HCT116 (cell line): ENCODE measurements around the gene TELO2.

Experiments
- ATF3 ChIP-seq: IDR thresholded peaks from 2 replicates; pipeline ENCODE4 v1.6.1; 2012
- CTCF ChIP-seq, 3 experiments: fragments of 200-600 bp in 1 of 3; sonication (generic) in 1 of 3; IDR thresholded peaks in 2 of 3; conservative IDR thresholded peaks in 1 of 3; 2 replicates each; pipeline ENCODE4 v1.5.1; 2012 to 2017; ENCODE audit warnings: low read depth in 2 of 3, low read length in 2 of 3, antibody characterized with exemption in 1 of 3, borderline replicate concordance in 1 of 3, control low read depth in 1 of 3, mild to moderate bottlenecking in 1 of 3, mixed read lengths in 1 of 3, mixed run types in 1 of 3, moderate library complexity in 1 of 3; ENCODE audit not compliant: insufficient read depth in 1 of 3
- EZH2 ChIP-seq: fragments of 200-600 bp; sonication (generic); IDR thresholded peaks from 2 replicates; pipeline ENCODE4 v1.6.1; 2017; ENCODE audit warnings: antibody characterized with exemption, mixed run types
- EZH2phosphoT487 ChIP-seq: fragments of 200-600 bp; IDR thresholded peaks from 2 replicates; pipeline ENCODE4 v1.6.1; 2018; ENCODE audit warnings: antibody characterized with exemption, borderline replicate concordance
- POLR2A ChIP-seq: IDR thresholded peaks from 2 replicates; pipeline ENCODE4 v1.7.0; 2011; ENCODE audit warnings: borderline replicate concordance; ENCODE audit not compliant: insufficient read depth, insufficient read length; ENCODE audit errors: extremely low read depth
- SRF ChIP-seq: IDR thresholded peaks from 2 replicates; pipeline ENCODE4 v1.6.1; 2012; ENCODE audit warnings: low read depth
- YY1 ChIP-seq: IDR thresholded peaks from 2 replicates; pipeline ENCODE4 v1.6.1; 2011; ENCODE audit warnings: low read length, low read depth, moderate library complexity, mild to moderate bottlenecking; ENCODE audit not compliant: insufficient replicate concordance; ENCODE audit errors: extremely low read depth

GRCh38 chr16:1488619-1489018, 4.5 kb upstream of the TELO2 start, which contains the start of gene PTX4:
- TF ChIP-seq CTCF (IDR thresholded peaks at IDR 0.05 in 2 of 3, conservative IDR thresholded peaks at IDR 0.05 in 1 of 3; ENCODE audit: borderline replicate concordance in 1 of 3, insufficient read depth in 1 of 3, low read depth in 2 of 3, low read length in 2 of 3) (no peak), EZH2phosphoT487 (no peak), YY1 (no peak), ATF3 (no peak), SRF (no peak), EZH2 (no peak), POLR2A (no peak)
